AG04449 (cell line): Measurements from ENCODE around the gene RARG.

ENCODE experiments used
- CTCF ChIA-PET: fragments of 350-600 bp; formaldehyde crosslinking; extraction: SDS; loops from one replicate; lab custom pipeline; 2021; ENCODE audit warnings: antibody characterized with exemption; lab: Yijun Ruan, JAX
- POLR2A ChIA-PET: fragments of 400-600, 350-600 bp; formaldehyde crosslinking; extraction: SDS; loops from one replicate; lab custom pipeline; 2020; ENCODE audit warnings: antibody characterized with exemption, inconsistent platforms; lab: Yijun Ruan, JAX
- DNase-seq: peaks from one replicate; pipeline ENCODE4 v3.0.0-alpha.2; 2010; ENCODE audit warnings: low read depth, low spot score
- H3K4me3 ChIP-seq: 2 replicates; pipeline ENCODE4 v1.5.1; 2011; ENCODE audit warnings: low read depth, mild to moderate bottlenecking, control low read depth, low read length
- CTCF ChIP-seq: IDR thresholded peaks from one replicate; pipeline ENCODE4 v1.5.1; 2011; ENCODE audit warnings: mild to moderate bottlenecking, moderate library complexity, low read length, control low read depth, inconsistent platforms; ENCODE audit not compliant: insufficient read depth; ENCODE audit errors: missing control alignments

RARG gene

GRCh38 chr12:53259891-53260290 lies 27.9 kb upstream of the RARG start:
- ChIA-PET POLR2A (no interaction called here), CTCF (interaction anchor here (1.3 kb wide), 1 partner anchor 62 kb away, joined by 3 read pairs; the partner anchor contains the start of gene AAAS)
- H3K4me3 ChIP-seq, result no peak overlapping the region
- no peak for DNase-seq
- no peak for TF ChIP-seq CTCF

- CTCF ChIA-PET, result interaction anchor here (1.0 to 3.5 kb wide), 3 partner anchors 9 to 63 kb away, joined by 3 to 23 read pairs (median 6); partner anchors contain the start of genes AAAS and ESPL1
- TF ChIP-seq CTCF, result no peak
- POLR2A ChIA-PET, result no interaction called here
- DNase-seq, result no peak
- no peak overlapping the region for H3K4me3 ChIP-seq
Measured at GRCh38 chr12:53258541-53259539, 26.8 kb upstream of the RARG start.

GRCh38 chr12:53255996-53256395 lies 24.0 kb upstream of the RARG start:
- no peak for TF ChIP-seq CTCF
- CTCF ChIA-PET, result interaction anchor here (3.5 kb wide), 1 partner anchor 44 kb away, joined by 23 read pairs; no protein-coding TSS in a partner anchor

GRCh38 chr12:53254816-53255545 lies 23.0 kb upstream of the RARG start:
- POLR2A ChIA-PET, result no interaction called here
- TF ChIP-seq CTCF, result no peak
- no peak for DNase-seq
- CTCF ChIA-PET, result interaction anchor here (1.1 to 4.7 kb wide), 3 partner anchors 10 to 66 kb away, joined by 3 to 74 read pairs (median 4); partner anchors contain the start of gene AAAS
- no peak overlapping the region for H3K4me3 ChIP-seq

More at GRCh38 chr12:53255996-53256395, 24.0 kb upstream of the RARG start:
- DNase-seq, result no peak
- POLR2A ChIA-PET, result no interaction called here
- no peak overlapping the region for H3K4me3 ChIP-seq

GRCh38 chr12:53253298-53253697 lies 21.3 kb upstream of the RARG start:
- no peak for TF ChIP-seq CTCF
- no peak for DNase-seq
- ChIA-PET POLR2A (interaction anchor here (1.4 to 2.6 kb wide), 2 partner anchors 19 to 34 kb away, joined by 3 to 11 read pairs; no protein-coding TSS in a partner anchor), CTCF (interaction anchor here (0.8 to 4.7 kb wide), 8 partner anchors 13 to 154 kb away, joined by 3 to 74 read pairs (median 4); partner anchors contain the start of gene AAAS)
- peak overlapping the region; percentile 88 for H3K4me3 ChIP-seq
